HEK293 (cell line): ENCODE data around the gene ZSWIM4.

Source experiments
- KLF17 ChIP-seq: fragments of 450-650 bp; formaldehyde crosslinking; IDR thresholded peaks from 2 replicates; pipeline ENCODE4 v1.5.1; 2016; ENCODE audit warnings: missing biosample characterization, missing genetic modification characterization

Gene ZSWIM4

GRCh38 chr19:13881251-13881691, 86.0 kb downstream of the ZSWIM4 start (continued):
- no peak for TF ChIP-seq KLF17
